B cell (primary cell): ENCODE measurements around the gene UGT2B28. TPM values are rescaled to one million over a fixed set of nuclear protein-coding genes. Genes with fewer than 3 reads are reported as not detected.
"Not testable (repeated sequence)": the region's sequence is repeated elsewhere in the genome, so short reads cannot be mapped to it uniquely, and the experiment has no call there.

Experiments
- ATAC-seq: fragments of 200-7000 bp; cut with Tn5 transposase; one replicate; pipeline ENCODE4 v1.10.0; 2021; ENCODE audit warnings: low read depth, mild to moderate bottlenecking, moderate number of reproducible peaks, moderate library complexity
- CTCF ChIA-PET: fragments of 350-600 bp; sonication (Branson Sonifier 250); formaldehyde crosslinking; loops from one replicate; lab custom pipeline; 2021; ENCODE audit warnings: antibody characterized with exemption, inconsistent platforms; lab: Charles Lee
- POLR2A ChIA-PET: fragments of 350-600 bp; sonication (Branson Sonifier 250); formaldehyde crosslinking; loops from one replicate; lab custom pipeline; 2021; ENCODE audit warnings: antibody characterized with exemption; lab: Charles Lee
- DNase-seq: peaks from one replicate; pipeline ENCODE4 v3.0.0; 2013
- H2AFZ ChIP-seq: 2 replicates; pipeline ENCODE4 v1.6.1; 2012; ENCODE audit warnings: mild to moderate bottlenecking, low read depth, low read length; ENCODE audit not compliant: insufficient read depth, poor library complexity, severe bottlenecking
- H3K27ac ChIP-seq, 2 donors: 1 replicate in 1 of 2; 2 replicates in 1 of 2; pipeline ENCODE4 v1.5.1; 2012 to 2013; ENCODE audit warnings: low read length in 2 of 2, mild to moderate bottlenecking in 2 of 2, moderate library complexity in 1 of 2
- H3K27me3 ChIP-seq, 4 experiments: fragments of 200-600 bp in 1 of 4; sonication (generic) in 1 of 4; replicated peaks in 1 of 4; 1 replicate in 2 of 4; 2 replicates in 2 of 4; pipeline versions ENCODE4 v1.6.1 to v1.7.0; 2013 to 2016; ENCODE audit warnings: low read length in 3 of 4, mild to moderate bottlenecking in 2 of 4, mixed read lengths in 1 of 4, moderate library complexity in 1 of 4; ENCODE audit not compliant: insufficient read depth in 4 of 4, control insufficient read depth in 3 of 4; ENCODE audit errors: control extremely low read depth in 1 of 4
- H3K36me3 ChIP-seq, 2 experiments: replicated peaks in 1 of 2; 1 replicate in 1 of 2; 2 replicates in 1 of 2; pipeline versions ENCODE4 v1.6.1 to v1.7.1; 2013; ENCODE audit warnings: low read length in 1 of 2; ENCODE audit not compliant: insufficient read depth in 2 of 2, control insufficient read depth in 1 of 2; ENCODE audit errors: control extremely low read depth in 1 of 2, extremely low read depth in 1 of 2
- H3K4me1 ChIP-seq, 2 donors: fragments of 200-600 bp in 1 of 2; sonication (generic) in 1 of 2; 1 replicate in 1 of 2; 2 replicates in 1 of 2; pipeline versions ENCODE4 v1.5.1 to v1.6.1; 2013 to 2017; ENCODE audit warnings: low read length in 2 of 2; ENCODE audit not compliant: control insufficient read depth in 2 of 2, insufficient read depth in 2 of 2
- H3K4me2 ChIP-seq: replicated peaks from 2 replicates; pipeline ENCODE3; 2012; ENCODE audit warnings: mild to moderate bottlenecking, low read depth, low read length; ENCODE audit not compliant: poor library complexity, severe bottlenecking
- H3K4me3 ChIP-seq, 5 experiments: fragments of 200-600 bp in 1 of 5; sonication (generic) in 1 of 5; 1 replicate in 3 of 5; 2 replicates in 2 of 5; pipeline versions ENCODE4 v1.5.1 to v1.7.0; 2011 to 2016; ENCODE audit warnings: low read length in 4 of 5, mild to moderate bottlenecking in 4 of 5, low read depth in 2 of 5, control low read depth in 1 of 5, moderate library complexity in 1 of 5; ENCODE audit not compliant: insufficient read depth in 1 of 5; ENCODE audit errors: control extremely low read depth in 1 of 5, extremely low read depth in 1 of 5
- H3K79me2 ChIP-seq: fragments of 200-600 bp; sonication (generic); one replicate; pipeline ENCODE4 v1.6.0; 2016; ENCODE audit warnings: low read length; ENCODE audit not compliant: control insufficient read depth, insufficient read depth
- H3K9ac ChIP-seq: fragments of 200-600 bp; sonication (generic); 2 replicates; pipeline ENCODE4 v1.6.1; 2017; ENCODE audit warnings: mild to moderate bottlenecking, low read length, moderate library complexity
- H3K9me3 ChIP-seq, 3 donors: one replicate each; pipeline versions ENCODE4 v1.6.1 to v1.7.1; 2013; ENCODE audit warnings: low read length in 2 of 3; ENCODE audit not compliant: control insufficient read depth in 2 of 3, insufficient read depth in 1 of 3; ENCODE audit errors: control extremely low read depth in 1 of 3
- H4K20me1 ChIP-seq: 2 replicates; pipeline ENCODE4 v1.6.0; 2012; ENCODE audit warnings: mild to moderate bottlenecking, low read length; ENCODE audit not compliant: insufficient read depth, control insufficient read depth, poor library complexity, severe bottlenecking
- H3K27ac Mint-ChIP-seq: one replicate; pipeline ENCODE4 v1.8.0; 2021; ENCODE audit warnings: mixed read lengths
- H3K27me3 Mint-ChIP-seq: one replicate; pipeline ENCODE4 v1.8.0; 2021; ENCODE audit warnings: mixed read lengths
- H3K4me1 Mint-ChIP-seq: one replicate; pipeline ENCODE4 v1.8.0; 2021; ENCODE audit warnings: mixed read lengths
- H3K4me3 Mint-ChIP-seq: one replicate; pipeline ENCODE4 v1.8.0; 2021; ENCODE audit warnings: mixed read lengths
- H3K9me3 Mint-ChIP-seq: one replicate; pipeline ENCODE4 v1.8.0; 2022; ENCODE audit warnings: mixed read lengths; ENCODE audit not compliant: insufficient read depth
- WGBS: methylation state at CpG from one replicate; pipeline ENCODE4 v1.1.5; 2013; ENCODE audit warnings: missing lambda C conversion rate; ENCODE audit not compliant: insufficient coverage; 5-methylcytosine and 5-hydroxymethylcytosine counted together
- intact Hi-C: fragments of 100-400 bp; cut with micrococcal nuclease; formaldehyde crosslinking; loops from one replicate; pipeline ENCODE4 v1.10.0; 2022
- polyA plus RNA-seq: library from polyadenylated mRNA; depleted of rRNA; stranded (reverse); fragments of >200 nt; gene quantifications from 2 replicates; pipeline ENCODE4 v1.2.3, GENCODE V29; 2012
- total RNA-seq, 2 donors: library from RNA; stranded (reverse); fragments of 120-200 nt in 1 of 2; gene quantifications; 1 replicate in 1 of 2; 2 replicates in 1 of 2; pipeline versions ENCODE4 v1.2.3 to v1.2.4, GENCODE V29; 2013 to 2022

The UGT2B28 gene
- total and polyA plus RNA-seq, 2 donors (not counting 1 experiment from before 2014, with no cell fraction given), result not detected

DNA sequence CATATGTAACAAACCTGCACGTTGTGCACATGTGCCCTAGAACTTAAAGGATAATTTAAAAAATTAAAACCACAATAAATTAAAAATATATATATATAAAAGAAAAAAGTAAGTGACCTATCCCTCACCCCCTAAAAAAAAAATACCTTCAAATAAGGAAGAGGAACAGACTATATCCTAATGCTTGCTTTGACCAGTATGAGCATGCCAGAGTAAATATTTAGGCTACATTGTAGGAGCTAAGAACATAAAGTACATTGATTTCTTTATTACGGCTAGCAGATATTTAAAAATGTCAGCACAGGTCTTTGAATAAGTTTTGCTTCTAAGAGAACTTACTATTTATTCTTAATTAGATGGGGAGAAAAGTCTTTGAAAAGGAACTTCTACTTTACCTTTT lies 62.8 kb downstream of the UGT2B28 start:
- intact Hi-C loops, H3K4me3 ChIP-seq, H3K79me2 ChIP-seq, H2AFZ ChIP-seq, H4K20me1 ChIP-seq, DNase-seq, H3K27ac ChIP-seq, H3K9ac ChIP-seq, CTCF ChIA-PET, H3K27me3 ChIP-seq, H3K27ac Mint-ChIP-seq, H3K9me3 ChIP-seq, H3K27me3 Mint-ChIP-seq, H3K4me1 ChIP-seq, H3K4me3 Mint-ChIP-seq, H3K9me3 Mint-ChIP-seq, H3K4me2 ChIP-seq, H3K36me3 ChIP-seq, H3K4me1 Mint-ChIP-seq, ATAC-seq, POLR2A ChIA-PET: not testable (repeated sequence)
- whole genome bisulfite sequencing, result no CpG with 5 or more reads among the region's 2 CpGs

DNA sequence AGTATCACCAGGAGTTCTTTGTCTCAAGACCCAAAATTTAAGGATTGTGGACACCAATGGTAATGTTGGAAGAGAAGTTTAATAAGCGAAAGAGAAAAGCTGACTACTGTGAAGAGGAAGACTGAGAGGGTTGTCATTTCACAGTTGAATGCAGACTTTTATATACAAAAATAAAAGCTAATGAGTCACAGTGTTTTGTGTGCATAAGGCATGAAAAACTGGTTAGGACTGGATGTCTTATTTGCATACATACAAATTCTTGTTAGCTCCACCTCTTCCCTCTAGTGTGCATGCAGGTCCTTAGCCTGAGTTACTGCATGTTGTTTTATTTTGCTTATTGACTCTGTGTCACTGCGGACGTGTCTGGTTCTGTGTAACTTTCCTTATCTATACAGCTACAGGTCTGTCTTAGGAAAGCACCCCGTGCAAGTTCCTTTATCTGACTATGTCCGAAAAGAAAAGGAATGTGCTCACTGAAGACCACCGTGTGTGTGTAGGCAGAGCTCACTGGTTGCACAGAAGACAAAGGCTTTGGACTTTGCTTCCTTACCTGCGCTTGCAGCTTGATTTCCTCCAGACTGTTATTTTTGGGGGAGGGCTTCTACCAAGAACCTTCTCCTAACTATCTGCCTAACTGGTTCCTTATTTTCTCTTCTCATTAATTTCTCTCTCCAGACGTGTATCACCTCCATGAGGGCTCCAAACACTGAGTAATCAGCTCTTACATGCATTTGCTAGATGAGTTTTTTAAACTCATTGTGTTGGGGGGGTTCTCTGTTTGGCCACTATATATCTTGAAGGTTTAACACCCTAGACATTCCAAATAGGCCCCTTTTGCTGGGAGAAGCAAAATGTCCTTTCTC lies 63.5 kb downstream of the UGT2B28 start:
- H3K4me3 Mint-ChIP-seq, H3K9ac ChIP-seq, H3K9me3 ChIP-seq, H3K4me1 Mint-ChIP-seq, H3K4me1 ChIP-seq, H3K4me3 ChIP-seq, POLR2A ChIA-PET, H3K4me2 ChIP-seq, CTCF ChIA-PET, H2AFZ ChIP-seq, H3K36me3 ChIP-seq, DNase-seq, H4K20me1 ChIP-seq, H3K27me3 ChIP-seq, H3K79me2 ChIP-seq, H3K9me3 Mint-ChIP-seq, intact Hi-C loops, H3K27me3 Mint-ChIP-seq, H3K27ac ChIP-seq, H3K27ac Mint-ChIP-seq: not testable (repeated sequence)
- no CpG with 5 or more reads among the region's 8 CpGs for WGBS
- ATAC-seq, result peak; percentile 17

Other genes with a start within 250 kb of the UGT2B28 start
- gene UGT2B7, start 184.0 kb upstream of the UGT2B28 start, total RNA-seq, result not detected in 2 replicates
- not detected in 2 replicates for gene UGT2B7, start 184.0 kb upstream of the UGT2B28 start, polyA plus RNA-seq
- not detected in 2 replicates for gene UGT2B11, start 65.7 kb upstream of the UGT2B28 start, total RNA-seq
- not detected in 2 replicates for gene UGT2B11, start 65.7 kb upstream of the UGT2B28 start, polyA plus RNA-seq
- gene UGT2B4, start 215.4 kb downstream of the UGT2B28 start, total RNA-seq, result not detected in 2 replicates
- not detected in 2 replicates for gene UGT2B4, start 215.4 kb downstream of the UGT2B28 start, polyA plus RNA-seq